Measurements from ENCODE around the gene PRICKLE1.

PRICKLE1 gene

DNA sequence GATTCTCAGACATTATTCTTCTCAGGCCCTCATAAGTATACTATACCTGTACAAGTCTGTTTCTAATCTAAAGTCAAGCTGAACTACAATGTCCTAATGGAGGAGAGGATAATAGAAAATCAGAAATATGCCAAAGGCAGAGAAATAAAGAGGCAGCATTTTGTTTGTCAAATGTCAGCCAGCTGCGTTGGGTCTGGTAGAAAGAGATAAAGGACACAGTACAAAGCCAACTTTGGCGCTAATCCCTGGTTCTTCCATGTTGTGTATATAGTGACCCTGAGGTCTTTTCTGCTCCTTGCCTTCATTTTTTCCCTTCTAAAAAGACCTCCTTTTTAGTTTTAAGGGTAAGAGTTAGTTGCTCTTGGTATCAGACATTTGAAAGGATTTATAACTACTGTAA, 103.1 kb downstream of the PRICKLE1 start:
- no peak for DNase-seq

DNA sequence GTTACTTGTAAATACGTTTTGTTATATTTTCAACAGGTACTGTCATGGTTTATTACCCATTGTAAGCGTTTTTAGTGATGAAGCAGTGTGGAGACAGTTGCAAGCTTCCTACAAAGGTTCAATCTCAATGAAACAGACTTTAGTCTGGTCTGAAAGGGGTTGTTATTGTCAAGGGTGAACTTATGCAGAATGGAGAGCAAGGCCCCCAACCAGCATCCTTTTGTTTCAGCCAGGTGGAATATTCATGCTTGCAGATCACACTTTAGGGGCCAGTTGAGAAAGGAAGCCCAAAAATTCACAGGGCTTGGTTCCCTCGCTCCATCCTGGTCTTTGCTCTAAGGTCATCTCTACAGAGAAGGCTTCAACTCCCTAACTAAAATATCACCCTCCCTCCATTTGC, 103.7 kb downstream of the PRICKLE1 start:
- no peak for DNase-seq

DNA sequence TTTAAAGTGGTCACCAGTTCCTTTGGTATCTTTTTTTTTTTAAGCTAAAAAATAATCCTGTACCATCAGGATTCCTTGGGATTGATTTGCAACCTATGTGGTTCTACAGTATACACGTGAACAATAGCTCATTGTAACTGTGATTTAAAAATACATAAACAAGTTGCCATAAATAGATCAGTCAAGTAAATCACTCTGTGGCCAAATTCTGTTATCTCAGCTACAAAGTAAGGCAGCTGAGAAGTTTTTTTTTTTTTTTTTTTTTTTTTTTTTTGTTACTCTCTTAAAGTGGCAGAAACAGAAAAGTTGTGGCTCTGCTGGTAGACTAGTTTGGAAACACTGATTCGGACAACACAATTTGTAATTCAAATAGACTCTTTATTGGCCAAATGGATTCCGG, 104.5 kb downstream of the PRICKLE1 start:
- no peak for DNase-seq

DNA sequence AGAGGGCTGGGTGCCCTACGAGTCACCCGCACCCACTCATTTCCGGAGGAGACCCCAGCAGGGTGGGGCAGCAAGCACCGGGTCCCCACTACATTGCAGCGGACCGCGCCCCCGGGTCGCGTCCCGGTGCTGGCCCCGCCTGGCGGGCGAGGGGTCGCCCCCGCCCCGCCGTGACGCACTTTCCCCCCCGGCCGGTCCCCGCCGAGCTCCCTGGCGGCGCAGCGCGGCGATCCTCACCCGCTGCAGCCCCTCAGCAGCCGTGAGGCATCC, 106.1 kb downstream of the PRICKLE1 start:
- DNase-seq: no peak

DNA sequence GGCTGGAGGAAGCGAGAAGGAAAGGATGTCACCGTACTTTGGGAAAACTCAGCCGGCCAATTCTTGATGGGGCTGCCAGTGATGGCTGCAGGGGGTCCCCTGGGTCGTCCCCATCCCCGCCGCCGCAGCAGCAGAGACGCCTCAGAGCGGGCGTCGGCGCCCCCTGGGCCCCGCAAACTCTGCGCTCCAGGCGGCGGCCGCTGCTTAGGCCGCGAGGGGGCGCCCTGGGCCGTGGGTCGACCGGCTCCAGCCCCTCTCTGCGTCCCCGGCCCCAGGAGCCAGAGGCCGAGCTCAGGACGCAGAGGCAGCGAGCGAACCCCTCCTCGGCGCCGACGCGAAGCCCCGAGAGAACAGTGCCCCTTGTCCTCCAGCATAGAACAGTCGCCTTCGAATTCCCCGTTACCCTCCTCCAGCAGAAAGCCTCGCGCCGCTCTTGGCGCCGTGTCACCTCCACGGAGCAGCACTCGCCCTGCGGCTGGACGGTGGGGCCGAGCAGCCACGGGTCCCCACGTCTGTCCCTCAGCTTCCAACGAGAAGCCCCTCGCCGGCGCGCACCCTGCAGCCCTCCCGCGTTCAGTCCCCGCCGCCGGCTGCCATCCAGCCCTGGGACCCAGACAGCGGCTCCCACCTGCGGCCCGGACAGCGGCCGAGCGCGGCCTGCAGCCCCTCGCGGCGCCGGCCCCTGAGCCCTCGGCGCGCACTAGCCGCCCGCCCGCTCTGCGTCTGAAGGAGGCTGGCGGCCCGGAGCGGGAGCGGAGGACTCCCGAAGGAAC, 106.6 kb downstream of the PRICKLE1 start:
- peak; percentile 50 for DNase-seq

DNA sequence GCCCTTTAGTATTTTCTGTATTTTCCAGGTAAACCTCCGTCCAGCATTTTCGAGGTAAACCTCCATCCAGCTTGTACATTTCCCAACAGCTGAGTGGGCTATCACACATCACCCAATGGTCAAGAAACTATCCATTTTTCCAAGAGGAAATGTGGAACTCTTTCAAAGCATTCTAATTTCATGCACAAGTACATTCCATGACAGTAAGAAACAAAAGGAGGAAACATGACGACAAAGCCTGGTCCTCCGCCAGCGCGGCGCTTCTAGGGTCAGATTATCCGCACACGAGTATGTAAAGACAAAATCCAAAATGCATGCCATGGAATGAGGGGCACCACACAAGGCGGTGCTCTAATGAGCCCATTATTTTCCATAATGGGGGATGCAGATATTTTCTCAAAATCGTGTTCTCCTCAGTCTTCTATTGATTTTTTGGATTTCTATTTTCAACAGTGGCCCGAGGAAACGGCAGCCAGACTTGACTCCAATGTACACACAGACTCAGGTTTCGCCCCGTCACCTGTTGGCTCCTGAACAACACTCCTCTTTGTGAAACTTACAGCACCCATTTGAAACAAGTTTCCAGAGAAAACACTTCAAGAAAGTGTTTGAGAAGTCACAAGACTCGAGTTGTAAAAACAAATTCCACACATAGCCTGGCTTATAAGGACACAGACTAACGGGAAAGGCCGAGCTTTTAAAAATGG, 107.4 kb downstream of the PRICKLE1 start:
- no peak for DNase-seq

DNA sequence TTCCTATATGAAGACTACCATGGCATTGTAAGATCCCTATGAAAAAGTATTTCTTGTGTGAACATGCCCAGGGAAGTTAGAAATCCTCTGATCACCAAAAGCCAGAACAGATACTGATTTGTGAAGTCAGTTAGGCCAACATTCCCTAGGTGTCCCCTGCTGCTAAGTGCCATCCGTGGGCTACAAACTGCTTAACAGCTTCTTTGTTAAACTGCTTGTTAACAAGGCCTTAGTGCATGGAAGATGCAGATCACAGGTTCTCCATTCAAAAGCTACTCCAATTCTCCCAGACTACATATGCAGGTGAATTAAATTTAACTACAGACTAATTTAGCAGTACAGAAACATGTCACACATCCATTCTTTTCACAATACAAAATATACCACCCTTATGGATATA, 108.2 kb downstream of the PRICKLE1 start:
- DNase-seq: no peak

DNA sequence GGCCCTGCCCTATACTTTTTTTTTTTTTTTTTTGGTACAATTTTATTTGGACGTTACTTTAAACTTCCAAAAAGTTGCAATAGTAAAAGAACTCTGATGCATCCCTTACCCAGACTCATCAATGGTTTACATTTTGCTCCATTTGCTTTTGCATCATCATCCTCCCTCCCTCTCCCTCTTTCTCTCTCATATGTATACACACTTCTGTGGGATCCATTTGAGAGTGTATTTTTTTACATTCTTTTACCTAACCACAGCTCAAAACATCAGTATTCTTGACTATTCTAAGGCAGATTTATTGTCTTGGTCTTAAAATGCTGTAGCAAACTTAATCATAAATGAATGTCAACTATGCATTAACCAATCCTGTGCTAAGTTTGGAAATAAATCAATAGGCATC, 111.6 kb downstream of the PRICKLE1 start:
- no peak for DNase-seq

DNA sequence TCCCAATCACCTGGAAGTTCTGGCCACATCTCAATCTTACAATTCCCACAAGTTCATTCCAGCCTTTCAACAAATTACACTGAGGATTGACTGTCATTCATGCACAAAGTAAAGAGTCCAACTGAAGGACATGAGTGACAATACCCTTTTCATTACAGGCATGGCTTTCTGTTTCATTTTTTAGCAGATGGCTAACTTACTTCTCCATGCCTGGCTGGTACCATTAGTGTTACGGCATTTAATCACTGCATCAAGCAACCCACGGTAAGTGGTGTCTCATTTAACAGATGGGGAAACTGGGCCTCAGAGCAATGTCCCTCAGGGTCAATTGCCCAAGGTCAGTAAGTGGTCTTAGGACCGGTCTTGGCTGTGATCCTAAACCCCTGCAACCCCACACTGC, 114.4 kb downstream of the PRICKLE1 start:
- no peak for DNase-seq

DNA sequence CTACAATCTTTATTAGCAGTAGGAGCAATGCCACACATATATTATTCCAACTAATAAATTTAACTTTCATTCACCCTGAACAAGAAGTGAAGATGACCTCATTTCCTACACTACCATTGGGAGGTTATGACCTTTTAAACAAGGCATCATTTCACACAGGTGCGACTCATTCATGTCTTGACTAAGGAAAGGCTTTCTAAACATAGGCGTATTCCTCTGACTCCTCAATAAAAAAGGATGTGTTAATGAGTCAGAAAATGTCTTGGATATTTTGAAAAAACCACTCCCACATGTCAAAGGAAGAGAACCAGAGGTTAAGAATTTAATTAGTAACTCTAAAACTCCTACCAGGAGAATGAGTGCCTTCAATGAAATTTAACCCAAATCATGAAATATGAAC, 115.2 kb downstream of the PRICKLE1 start:
- no peak for DNase-seq

DNA sequence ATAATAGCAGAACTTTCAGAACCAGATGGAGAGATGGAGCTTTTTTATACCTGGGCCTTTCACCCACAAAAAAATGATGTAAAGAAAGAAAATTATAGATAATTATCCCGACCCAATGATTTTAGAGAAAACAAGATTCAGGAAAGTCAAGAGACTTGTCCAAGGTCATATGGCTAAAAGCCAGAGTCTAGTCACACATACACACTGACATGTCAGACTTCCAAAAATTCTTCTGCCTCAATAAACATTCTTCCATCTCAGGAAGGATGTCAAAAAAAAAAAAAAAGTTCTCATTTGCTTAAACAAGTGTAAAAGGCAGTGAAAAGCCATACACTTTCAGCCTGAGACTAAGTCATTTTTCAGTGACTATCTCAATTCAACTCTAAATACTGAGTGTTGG, 116.0 kb downstream of the PRICKLE1 start:
- DNase-seq: no peak

DNA sequence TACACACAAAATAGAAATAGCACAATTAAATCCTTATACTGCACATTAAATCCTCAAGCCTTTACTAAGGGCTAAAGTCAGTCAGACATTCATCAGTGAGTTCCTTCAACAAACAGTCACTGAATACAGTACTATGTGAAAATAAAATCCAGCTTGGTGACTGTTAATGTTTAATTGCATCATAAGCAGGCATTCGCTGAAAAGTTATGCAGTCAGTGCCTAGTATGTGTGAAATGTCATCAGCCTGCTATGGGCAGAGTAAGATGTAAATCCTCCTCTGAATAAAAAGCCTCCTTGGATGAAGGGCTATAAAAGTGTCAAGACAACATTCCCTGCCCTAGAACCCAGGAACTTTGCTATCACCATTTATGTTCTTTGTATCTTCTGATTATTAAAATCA, 116.4 kb downstream of the PRICKLE1 start:
- DNase-seq: no peak

DNA sequence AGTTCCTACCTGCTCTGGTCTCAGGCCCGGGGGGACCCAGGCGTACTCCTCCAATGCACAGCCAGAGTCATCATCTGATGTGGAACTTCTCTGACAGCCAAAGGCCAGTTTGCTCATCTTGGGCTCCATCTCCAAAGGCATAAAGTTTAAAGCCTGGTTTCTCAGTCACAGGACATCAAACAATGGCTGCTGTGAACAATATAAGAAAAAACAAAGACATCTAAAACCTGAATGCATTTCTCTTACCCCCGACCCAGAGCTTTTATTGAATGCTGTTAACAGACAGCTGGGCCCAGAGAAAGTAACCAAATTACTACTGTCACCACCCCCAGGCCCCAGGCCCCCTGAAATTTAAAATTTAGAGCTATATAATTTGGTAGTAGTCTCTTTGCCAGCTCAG, 117.2 kb downstream of the PRICKLE1 start:
- no peak for DNase-seq

DNA sequence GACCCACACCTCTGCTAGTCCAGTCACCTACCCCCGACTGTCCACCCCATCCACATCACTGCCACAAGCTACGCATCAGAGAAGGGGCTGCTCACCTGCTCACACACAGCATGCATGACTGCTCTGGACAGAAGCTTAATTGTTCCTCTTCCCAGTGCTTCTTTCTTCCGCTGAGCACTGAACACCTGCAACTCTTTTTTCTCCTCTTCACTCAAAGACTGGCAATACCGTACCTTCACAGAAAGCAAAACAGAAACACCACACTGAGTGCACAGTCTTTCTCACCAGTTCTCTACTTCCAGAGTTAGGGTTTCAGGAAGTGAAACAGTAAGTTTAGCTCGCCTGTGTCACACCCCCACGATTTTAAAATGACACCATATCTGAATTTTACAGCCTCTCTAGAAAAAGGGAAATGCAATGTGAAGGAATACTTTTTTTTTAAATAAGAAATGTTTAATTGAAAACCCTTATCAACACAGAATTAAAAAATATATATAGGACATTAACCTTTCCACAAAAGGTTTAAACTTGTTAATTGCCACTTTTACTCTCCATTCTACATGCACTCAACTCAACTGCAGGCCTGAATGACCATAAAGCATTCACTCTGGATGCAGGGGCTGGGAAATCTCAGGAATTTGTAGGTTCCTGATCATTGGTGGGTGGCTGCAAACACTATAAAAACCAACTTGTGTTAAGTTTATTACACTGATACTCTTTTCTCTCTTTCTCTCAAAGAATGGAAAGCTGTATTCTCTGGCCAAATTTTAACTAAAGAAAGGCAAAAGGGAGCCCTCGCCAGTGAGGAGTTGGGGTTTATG, 120.0 kb downstream of the PRICKLE1 start:
- DNase-seq: no peak

DNA sequence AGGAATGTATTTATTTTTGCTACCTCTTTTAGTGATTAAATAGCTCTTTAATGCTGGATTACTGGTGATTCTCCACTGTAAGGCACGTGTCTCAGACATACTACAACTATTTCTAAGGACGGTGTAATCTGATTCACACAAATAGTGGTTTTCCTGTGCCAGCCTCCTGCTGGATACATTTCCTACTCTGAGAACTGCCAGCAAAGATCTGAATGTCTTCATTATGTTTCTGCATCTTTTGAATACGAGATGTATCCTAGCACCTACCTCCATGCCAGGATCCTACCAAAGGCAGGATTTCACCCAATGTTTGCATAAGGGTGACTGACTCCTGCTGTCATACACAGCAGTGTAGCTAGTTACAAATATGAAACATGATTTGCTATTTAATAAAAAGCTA, 120.6 kb downstream of the PRICKLE1 start:
- no peak for DNase-seq

DNA sequence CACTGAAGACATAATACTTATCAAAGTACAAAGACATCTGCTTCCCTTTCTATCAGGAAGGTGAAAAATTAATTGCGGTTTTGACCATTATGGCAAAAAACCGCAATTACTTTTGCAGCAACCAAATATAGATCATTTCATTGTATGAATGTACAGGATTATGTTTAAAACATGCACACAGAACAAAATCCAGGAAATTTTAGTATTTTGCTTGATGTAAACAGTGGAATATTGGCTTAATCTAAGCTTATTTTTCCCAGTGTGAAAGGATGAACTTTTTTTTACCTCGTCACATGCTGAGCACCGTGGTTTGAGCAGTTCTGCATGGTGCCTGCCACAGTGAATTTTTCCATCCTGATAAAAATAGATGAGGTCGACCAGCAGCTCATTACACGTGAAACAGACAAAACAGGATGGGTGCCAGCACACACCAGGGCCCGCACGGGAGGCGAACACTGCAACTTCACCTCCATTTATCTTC, 121.2 kb downstream of the PRICKLE1 start:
- no peak for DNase-seq

DNA sequence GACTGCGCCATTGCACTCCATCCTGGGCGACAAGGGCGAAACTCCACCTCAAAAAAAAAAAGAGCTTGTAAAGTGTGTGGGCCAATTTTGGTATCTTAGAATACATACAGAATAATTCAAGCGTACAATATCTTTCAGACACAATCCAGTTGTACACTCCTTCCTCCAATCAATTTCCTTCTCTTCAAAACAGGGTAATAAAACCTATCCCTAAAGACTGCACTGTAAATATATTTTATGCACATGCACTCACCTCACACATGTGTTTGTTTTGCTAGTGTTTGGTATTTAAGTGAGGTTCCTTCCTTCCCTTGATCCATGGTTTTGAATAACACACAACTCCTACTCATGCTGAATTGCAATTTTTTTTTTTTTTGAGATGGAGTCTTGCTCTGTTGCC, 125.9 kb downstream of the PRICKLE1 start:
- DNase-seq: no peak

DNA sequence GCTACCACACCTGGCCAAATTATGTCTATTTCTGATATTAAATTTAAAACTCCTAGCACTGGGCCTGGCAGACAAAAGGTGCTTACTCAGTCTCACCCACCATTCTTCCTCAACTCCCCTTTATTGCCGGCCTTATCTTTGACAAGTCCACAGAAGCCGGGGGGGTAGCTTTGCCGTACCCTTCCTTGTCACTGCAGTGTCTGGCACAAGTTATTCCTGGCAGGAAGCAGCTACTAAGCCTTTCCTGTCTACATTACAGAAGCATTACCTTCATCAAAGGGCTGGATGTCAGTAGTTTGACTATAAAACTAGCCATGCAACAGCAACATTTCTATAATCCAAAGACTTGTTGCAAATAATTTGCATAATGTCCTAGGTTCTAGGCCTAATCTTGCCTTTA, 127.1 kb downstream of the PRICKLE1 start:
- DNase-seq: no peak

DNA sequence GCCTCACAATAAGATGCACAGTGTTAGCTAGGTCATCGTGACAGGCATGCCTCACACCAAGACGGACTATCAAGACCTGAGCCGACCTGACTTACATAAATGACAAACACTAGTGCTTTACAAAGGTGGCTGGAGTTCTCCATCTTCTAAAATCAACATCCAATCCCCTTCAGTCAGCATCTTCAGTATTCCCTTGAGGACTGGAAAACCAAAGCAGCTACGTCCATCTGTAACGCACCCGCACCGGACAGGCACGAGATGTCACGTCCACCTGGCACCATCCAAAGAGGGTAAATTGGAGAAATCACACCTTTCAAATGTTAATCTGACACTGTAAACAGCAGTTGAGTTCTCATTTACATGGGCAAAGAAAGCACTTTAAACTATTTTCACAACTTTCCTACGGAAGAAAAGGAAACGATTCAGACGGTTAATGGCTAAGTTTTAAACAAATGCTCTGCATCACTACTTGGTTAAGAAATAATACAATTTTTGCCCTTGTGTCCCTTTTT, 130.2 kb downstream of the PRICKLE1 start:
- DNase-seq: no peak

DNA sequence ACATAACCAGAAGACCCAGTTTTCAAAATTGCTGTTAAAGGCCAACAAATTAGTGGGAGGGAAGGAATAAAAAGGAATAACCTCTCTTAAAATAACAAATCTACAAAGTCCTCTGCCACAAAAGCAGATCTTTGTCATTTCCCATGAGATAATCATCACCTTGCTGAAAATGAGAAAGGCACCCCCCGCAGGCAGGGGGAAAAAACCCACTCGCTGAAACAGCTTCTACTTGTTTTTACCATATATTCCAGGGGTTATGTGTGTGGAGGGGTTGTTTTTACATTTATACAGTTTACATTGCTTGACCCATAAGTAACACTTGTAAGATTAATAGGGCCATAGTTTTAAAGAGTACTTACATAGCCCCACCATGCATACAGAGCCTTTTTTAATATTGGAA, 131.0 kb downstream of the PRICKLE1 start:
- no peak for DNase-seq

DNA sequence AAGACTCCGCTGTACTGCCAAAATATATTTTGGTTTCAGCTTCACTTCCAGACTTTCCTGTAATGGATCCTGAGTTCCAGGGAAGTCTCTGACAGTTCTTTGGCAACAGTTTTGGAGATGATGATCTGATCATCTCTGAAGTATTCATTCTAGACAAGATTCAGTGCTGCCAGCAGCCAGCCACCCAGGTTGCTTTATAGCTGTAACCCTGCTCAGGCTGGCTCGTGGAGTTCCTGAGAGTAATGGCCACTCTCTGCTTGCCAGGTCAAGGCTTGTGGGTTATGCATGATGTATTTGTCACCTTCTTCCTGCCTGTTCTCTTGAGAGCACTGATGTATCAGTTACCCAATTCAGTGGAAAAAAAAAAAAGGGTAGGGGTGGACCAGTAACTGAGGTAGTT, 139.3 kb downstream of the PRICKLE1 start:
- DNase-seq: no peak

DNA sequence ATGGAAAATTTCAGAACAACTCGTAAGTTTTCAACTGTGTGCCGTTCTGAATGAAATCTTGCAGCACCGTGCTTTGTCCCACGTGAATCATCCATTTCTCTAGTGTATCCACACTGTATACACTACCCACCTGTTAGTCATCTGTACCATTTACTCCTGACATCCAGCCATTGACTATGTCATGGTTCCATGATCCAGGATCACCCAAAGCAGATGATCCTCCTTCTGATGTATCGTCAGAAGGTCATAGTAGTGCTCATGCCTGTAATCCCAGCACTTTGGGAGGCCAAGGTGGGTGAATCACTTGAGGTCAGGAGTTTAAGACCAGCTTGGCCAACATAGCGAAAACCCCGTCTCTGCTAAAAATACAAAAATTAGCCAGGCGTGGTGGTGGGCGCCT, 140.7 kb downstream of the PRICKLE1 start:
- no peak for DNase-seq

DNA sequence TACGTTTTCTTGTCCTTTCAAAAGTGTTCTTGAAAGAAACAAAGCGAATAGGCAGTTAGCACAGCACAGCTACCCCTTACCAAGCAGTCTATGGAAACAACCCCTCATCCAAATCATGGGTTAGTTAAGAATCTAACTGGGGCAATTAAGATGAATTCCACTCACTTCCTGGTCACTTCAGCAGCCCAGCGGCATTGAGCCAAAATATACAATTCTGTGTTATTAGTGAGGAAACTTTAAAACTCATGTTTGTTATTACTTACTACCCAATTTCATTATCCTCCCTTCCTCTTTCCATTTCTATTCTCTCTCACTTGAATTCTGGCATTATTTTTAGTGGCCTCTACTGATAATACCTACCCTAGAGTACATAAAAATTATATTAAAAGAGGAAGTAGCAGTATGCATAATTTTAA, 142.2 kb downstream of the PRICKLE1 start:
- DNase-seq: no peak

DNA sequence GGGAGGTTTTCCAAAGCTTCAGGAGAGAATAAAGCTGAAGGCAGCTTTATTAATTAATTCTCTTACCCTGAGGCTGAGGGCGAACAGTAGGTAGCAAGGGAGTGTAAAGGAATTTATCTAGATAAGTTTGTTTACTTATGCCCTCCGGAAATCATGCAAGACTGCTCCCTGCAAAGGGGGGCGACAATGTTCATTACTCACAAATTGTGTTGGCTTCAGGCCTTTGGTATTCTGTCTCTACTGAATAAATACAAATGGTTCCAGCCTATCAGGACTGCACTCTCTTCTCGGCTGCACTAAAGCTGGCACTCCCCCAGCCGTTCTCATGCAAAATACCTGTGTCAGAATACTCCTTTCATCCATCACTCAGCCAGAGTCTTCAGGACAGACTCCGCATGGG, 142.8 kb downstream of the PRICKLE1 start:
- no peak for DNase-seq

Data from amniotic stem cell (primary cell).